ENCODE measurements around the gene EYA4.

Gene EYA4

DNA sequence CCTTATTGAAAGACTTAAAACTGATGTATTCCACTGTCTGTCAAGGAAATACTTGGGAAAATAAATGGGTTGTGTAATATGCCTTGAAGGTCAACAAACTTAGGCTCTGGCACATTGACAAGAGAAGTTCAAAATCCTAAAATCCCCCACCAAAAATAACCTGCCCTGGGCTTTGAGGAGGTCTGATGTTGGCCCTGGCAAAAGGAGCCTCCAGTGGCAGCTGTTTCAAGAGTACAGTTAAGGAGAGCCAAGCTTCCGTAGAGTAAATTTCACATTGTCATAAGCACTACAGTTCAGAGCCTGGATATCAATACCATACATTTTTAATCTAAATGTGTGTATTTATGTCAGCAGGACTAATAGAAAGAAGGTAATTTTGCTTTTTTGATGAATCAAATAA lies 282.7 kb downstream of the EYA4 start:
- Histone ChIP-seq H3K27me3 (replicated peaks) (no peaks in the 10 kb centered on the region), H3K4me3 (ENCODE audit: low read depth, low read length) (no peak overlapping the region), H3K36me3 (replicated peaks) (no peaks in the 10 kb centered on the region), H3K27ac (no peak overlapping the region)
- no peak for DNase-seq
- TF ChIP-seq, protein P1, sequence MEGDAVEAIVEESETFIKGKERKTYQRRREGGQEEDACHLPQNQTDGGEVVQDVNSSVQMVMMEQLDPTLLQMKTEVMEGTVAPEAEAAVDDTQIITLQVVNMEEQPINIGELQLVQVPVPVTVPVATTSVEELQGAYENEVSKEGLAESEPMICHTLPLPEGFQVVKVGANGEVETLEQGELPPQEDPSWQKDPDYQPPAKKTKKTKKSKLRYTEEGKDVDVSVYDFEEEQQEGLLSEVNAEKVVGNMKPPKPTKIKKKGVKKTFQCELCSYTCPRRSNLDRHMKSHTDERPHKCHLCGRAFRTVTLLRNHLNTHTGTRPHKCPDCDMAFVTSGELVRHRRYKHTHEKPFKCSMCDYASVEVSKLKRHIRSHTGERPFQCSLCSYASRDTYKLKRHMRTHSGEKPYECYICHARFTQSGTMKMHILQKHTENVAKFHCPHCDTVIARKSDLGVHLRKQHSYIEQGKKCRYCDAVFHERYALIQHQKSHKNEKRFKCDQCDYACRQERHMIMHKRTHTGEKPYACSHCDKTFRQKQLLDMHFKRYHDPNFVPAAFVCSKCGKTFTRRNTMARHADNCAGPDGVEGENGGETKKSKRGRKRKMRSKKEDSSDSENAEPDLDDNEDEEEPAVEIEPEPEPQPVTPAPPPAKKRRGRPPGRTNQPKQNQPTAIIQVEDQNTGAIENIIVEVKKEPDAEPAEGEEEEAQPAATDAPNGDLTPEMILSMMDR (IDR thresholded peaks at IDR 0.05; ENCODE audit: low read depth, low read length, missing control alignments): no peak
- in situ Hi-C loops (cut with HindIII; ENCODE audit: low pct_ligation_motif_present, low sequenced_read_pairs): no loop called here

DNA sequence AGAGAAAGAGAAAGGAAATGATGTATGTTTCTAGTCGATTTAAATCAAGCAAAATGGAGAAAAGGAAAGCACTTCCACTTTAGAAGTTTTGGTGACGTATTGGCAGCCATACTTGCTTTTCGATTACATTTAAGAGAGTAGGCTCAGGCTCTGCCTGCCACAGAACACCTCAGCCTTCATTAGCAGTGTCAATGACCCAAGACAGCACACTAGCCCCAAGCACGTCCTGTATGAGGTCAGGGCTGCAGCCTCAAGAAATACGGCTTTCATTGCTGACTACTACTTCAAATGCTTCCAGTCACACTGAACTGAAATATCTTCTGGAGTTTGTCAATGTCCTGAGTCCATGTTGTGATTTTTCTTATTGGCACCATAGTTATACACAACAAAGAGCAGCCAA lies 285.3 kb downstream of the EYA4 start:
- TF ChIP-seq, protein P1 (IDR thresholded peaks at IDR 0.05; ENCODE audit: low read depth, low read length, missing control alignments): no peak
- Histone ChIP-seq H3K36me3 (replicated peaks) (no peaks in the 10 kb centered on the region), H3K27me3 (replicated peaks) (no peaks in the 10 kb centered on the region), H3K4me3 (ENCODE audit: low read depth, low read length) (no peak overlapping the region), H3K27ac (no peak overlapping the region)
- no peak for DNase-seq
- in situ Hi-C loops (cut with HindIII; ENCODE audit: low pct_ligation_motif_present, low sequenced_read_pairs): no loop called here

DNA sequence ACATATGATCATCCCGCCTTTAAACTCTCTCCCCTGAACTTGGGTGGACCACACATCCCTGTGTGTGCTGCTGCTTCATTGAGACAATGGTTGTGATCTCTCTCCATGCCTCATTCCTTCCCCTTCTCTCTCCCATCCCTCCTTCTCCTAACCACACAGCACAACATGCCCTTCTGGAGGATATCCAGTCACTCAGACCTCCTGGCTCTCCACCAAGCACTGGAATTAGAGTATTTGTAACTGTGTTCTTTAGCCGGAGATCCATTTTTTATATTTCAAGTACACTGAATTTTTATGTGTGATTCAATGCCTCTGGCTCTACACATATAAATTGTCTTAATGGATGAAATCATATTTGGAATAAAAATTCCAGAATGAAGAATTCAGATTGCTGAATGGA lies 287.4 kb downstream of the EYA4 start:
- no peak overlapping the region for H3K27ac ChIP-seq
- DNase-seq: no peak
- no peaks in the 10 kb centered on the region for H3K27me3 ChIP-seq (replicated peaks)
- no peak overlapping the region for H3K4me3 ChIP-seq (ENCODE audit: low read depth, low read length)
- in situ Hi-C loops (cut with HindIII; ENCODE audit: low pct_ligation_motif_present, low sequenced_read_pairs): no loop called here
- no peaks in the 10 kb centered on the region for H3K36me3 ChIP-seq (replicated peaks)
- TF ChIP-seq, protein P1 (IDR thresholded peaks at IDR 0.05; ENCODE audit: low read depth, low read length, missing control alignments): no peak

DNA sequence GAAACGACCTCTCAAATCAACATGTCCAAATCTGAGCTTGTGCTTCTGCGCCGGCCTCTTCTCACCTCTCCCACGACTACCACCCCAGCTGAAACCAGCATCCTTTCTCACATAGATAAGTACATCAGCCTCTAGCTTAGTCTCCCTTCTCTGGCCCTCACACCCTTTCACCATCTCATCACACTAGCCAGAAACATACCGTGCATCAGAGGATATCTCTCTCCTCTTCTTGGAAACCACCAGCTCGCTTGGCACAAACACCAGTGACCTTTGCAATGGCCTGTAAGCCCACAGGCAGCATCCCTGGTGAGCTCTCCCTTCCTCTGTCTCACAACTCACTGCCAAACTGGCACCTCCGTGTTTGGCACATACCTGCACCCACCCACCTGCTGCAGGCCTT lies 291.8 kb downstream of the EYA4 start:
- TF ChIP-seq, protein P1 (IDR thresholded peaks at IDR 0.05; ENCODE audit: low read depth, low read length, missing control alignments): no peak
- DNase-seq: no peak
- Histone ChIP-seq H3K4me3 (ENCODE audit: low read depth, low read length) (no peak overlapping the region), H3K36me3 (replicated peaks) (no peaks in the 10 kb centered on the region), H3K27me3 (replicated peaks) (no peaks in the 10 kb centered on the region), H3K27ac (no peak overlapping the region)
- in situ Hi-C loops (cut with HindIII; ENCODE audit: low pct_ligation_motif_present, low sequenced_read_pairs): no loop called here

DNA sequence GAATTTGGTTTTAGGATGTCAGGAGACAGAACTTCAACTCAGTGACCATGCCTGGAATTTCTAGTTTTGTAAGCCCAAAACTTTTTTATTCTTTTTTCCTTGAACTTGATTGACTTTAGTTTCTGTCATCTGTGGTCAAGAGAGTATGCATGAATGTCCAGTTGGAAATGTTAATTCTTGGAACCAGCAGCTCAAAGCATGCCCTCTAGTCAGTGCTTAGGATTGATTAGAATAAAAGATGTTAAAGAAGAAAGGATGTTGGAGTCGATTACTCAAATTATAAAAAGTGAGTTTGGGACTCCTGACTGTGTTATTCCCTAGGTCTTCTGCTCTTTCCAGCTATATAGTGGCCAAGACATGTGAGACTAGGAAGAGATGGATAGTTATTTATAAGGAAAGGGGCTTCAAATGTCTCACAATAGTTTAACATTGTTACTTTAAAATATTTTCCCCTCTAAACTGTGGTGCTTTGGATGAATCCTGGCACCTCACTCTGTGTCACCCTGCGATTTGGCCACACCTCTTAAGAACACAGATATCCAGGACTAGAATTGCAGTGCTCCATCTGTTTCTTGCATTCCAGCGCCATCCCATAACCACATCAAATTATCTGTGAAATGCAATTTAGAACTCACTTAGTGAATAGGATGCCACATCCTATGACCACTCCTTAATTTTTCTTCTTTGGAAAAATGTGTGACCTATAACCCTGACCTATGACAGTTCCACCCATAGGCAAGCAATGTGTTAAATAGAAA lies 298.5 kb downstream of the EYA4 start:
- Histone ChIP-seq H3K27ac (no peak overlapping the region), H3K4me3 (ENCODE audit: low read depth, low read length) (no peak overlapping the region), H3K36me3 (replicated peaks) (no peaks in the 10 kb centered on the region), H3K27me3 (replicated peaks) (no peaks in the 10 kb centered on the region)
- TF ChIP-seq, protein P1 (IDR thresholded peaks at IDR 0.05; ENCODE audit: low read depth, low read length, missing control alignments): no peak
- in situ Hi-C loops (cut with HindIII; ENCODE audit: low pct_ligation_motif_present, low sequenced_read_pairs): no loop called here
- no peak for DNase-seq

DNA sequence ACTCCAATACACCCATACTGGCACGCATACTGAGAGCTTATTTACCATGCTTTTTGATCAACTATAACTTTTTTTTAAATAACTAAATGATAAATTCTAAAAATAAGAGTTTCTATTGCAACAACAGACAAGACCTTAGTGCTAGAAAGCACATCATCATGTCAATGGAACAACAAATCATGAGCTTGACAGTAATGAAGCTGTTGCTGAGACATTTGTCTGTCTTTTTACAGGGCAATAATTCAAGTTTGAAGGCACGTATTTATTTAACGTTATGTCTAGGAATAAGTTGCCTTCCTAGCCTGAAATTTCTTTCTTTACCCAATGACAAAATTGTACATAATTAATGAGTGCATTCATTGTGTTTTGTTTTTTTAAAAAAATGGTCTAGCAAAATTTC lies 299.2 kb downstream of the EYA4 start:
- in situ Hi-C loops (cut with HindIII; ENCODE audit: low pct_ligation_motif_present, low sequenced_read_pairs): no loop called here
- Histone ChIP-seq H3K27me3 (replicated peaks) (no peaks in the 10 kb centered on the region), H3K4me3 (ENCODE audit: low read depth, low read length) (no peak overlapping the region), H3K27ac (no peak overlapping the region), H3K36me3 (replicated peaks) (no peaks in the 10 kb centered on the region)
- TF ChIP-seq, protein P1 (IDR thresholded peaks at IDR 0.05; ENCODE audit: low read depth, low read length, missing control alignments): no peak
- DNase-seq: no peak
